Glutamatergic neuron (in vitro differentiated cells): ENCODE data around the gene RPL27. TPM values are rescaled to one million over a fixed set of nuclear protein-coding genes. Genes with fewer than 3 reads are reported as not detected.

ENCODE experiments used
- DNase-seq: peaks from one replicate; pipeline ENCODE4 v3.0.0; 2022
- H3K27ac Mint-ChIP-seq: one replicate; pipeline ENCODE4 v1.8.0; 2020; ENCODE audit warnings: mild to moderate bottlenecking, mixed read lengths, inconsistent platforms; ENCODE audit not compliant: unreplicated experiment
- H3K27me3 Mint-ChIP-seq: one replicate; pipeline ENCODE4 v1.8.0; 2020; ENCODE audit warnings: mild to moderate bottlenecking, moderate library complexity, mixed read lengths, inconsistent platforms; ENCODE audit not compliant: unreplicated experiment
- H3K36me3 Mint-ChIP-seq: one replicate; pipeline ENCODE4 v1.8.0; 2020; ENCODE audit warnings: mild to moderate bottlenecking, mixed read lengths, inconsistent platforms; ENCODE audit not compliant: unreplicated experiment
- H3K4me1 Mint-ChIP-seq: one replicate; pipeline ENCODE4 v1.8.0; 2020; ENCODE audit warnings: mild to moderate bottlenecking, low read depth, mixed read lengths, inconsistent platforms; ENCODE audit not compliant: unreplicated experiment
- H3K4me3 Mint-ChIP-seq: one replicate; pipeline ENCODE4 v1.8.0; 2020; ENCODE audit warnings: mild to moderate bottlenecking, mixed read lengths, inconsistent platforms; ENCODE audit not compliant: unreplicated experiment
- H3K9me3 Mint-ChIP-seq: one replicate; pipeline ENCODE4 v1.8.0; 2020; ENCODE audit warnings: mild to moderate bottlenecking, moderate library complexity, mixed read lengths, inconsistent platforms; ENCODE audit not compliant: unreplicated experiment
- CTCF ChIP-seq: fragments of 200-600 bp; sonication (generic); IDR thresholded peaks from one replicate; pipeline ENCODE4 v1.5.0; 2021; ENCODE audit not compliant: partially characterized antibody, unreplicated experiment
- total RNA-seq: library from RNA; stranded (reverse); fragmentation: NEBNext Ultra II Directional; extraction: Animal tissue kit (Norgen Biotek cat#: 25700); gene quantifications from one replicate; pipeline ENCODE4 v1.2.1, GENCODE V29; 2021; ENCODE audit not compliant: unreplicated experiment

Gene RPL27
- total RNA-seq, 1 donor from 2014 or later: 658 TPM

- H3K27ac Mint-ChIP-seq: no peak overlapping the region
- peaks cover 2% of the 10 kb centered on the region for H3K4me1 Mint-ChIP-seq
- TF ChIP-seq CTCF: no peak
- H3K27me3 Mint-ChIP-seq: peaks cover 2% of the 10 kb centered on the region
- no peak for DNase-seq
- H3K4me3 Mint-ChIP-seq: no peak overlapping the region
- peaks cover 1% of the 10 kb centered on the region for H3K9me3 Mint-ChIP-seq
- H3K36me3 Mint-ChIP-seq: no peaks in the 10 kb centered on the region
Observed at GRCh38 chr17:43051969-43052368, 53.8 kb downstream of the RPL27 start.

Other genes starting within 250 kb of the RPL27 start
- gene RAMP2, start 237.2 kb upstream of the RPL27 start, total RNA-seq: 4.6 TPM
- gene VPS25, start 225.0 kb upstream of the RPL27 start, total RNA-seq: 84.3 TPM
- 2.7 TPM for gene WNK4, start 217.8 kb upstream of the RPL27 start, total RNA-seq
- gene COA3, start 199.7 kb upstream of the RPL27 start, total RNA-seq: 56.7 TPM
- not detected for gene CNTD1, start 199.6 kb upstream of the RPL27 start, total RNA-seq
- 72.1 TPM for gene BECN1, start 174.1 kb upstream of the RPL27 start, total RNA-seq
- 127 TPM for gene PSME3, start 165.0 kb upstream of the RPL27 start, total RNA-seq
- gene AOC2, start 153.8 kb upstream of the RPL27 start, total RNA-seq: 6.1 TPM
- gene AOC3, start 147.2 kb upstream of the RPL27 start, total RNA-seq: 2.0 TPM
- not detected for gene G6PC1, start 97.6 kb upstream of the RPL27 start, total RNA-seq
- 73.9 TPM for gene AARSD1, start 34.0 kb upstream of the RPL27 start, total RNA-seq
- gene PTGES3L, start 18.3 kb upstream of the RPL27 start, total RNA-seq: 4.1 TPM
- gene RUNDC1, start 17.9 kb upstream of the RPL27 start, total RNA-seq: 14.0 TPM
- not detected for gene IFI35, start 8.4 kb downstream of the RPL27 start, total RNA-seq
- 413 TPM for gene VAT1, start 24.0 kb downstream of the RPL27 start, total RNA-seq
- 75.8 TPM for gene RND2, start 26.8 kb downstream of the RPL27 start, total RNA-seq
- gene BRCA1, start 126.9 kb downstream of the RPL27 start, total RNA-seq: 11.3 TPM
- gene NBR1, start 172.8 kb downstream of the RPL27 start, total RNA-seq: 51.8 TPM
- 2.3 TPM for gene TMEM106A, start 213.5 kb downstream of the RPL27 start, total RNA-seq
- not detected for gene CCDC200, start 230.2 kb downstream of the RPL27 start, total RNA-seq
- gene RNU2-1, start 235.6 kb downstream of the RPL27 start, total RNA-seq: 9,258 TPM